ENCODE measurements around the gene AP2S1. TPM values are rescaled to one million over a fixed set of nuclear protein-coding genes. Genes with fewer than 3 reads are reported as not detected.
A peak's percentile ranks its signal among the peaks of the same experiment; 100 is the strongest.
"Not testable (repeated sequence)": the region's sequence is repeated elsewhere in the genome, so short reads cannot be mapped to it uniquely, and the experiment has no call there.

The AP2S1 gene
- total RNA-seq, 1 donor from 2014 or later = 120 TPM

DNA sequence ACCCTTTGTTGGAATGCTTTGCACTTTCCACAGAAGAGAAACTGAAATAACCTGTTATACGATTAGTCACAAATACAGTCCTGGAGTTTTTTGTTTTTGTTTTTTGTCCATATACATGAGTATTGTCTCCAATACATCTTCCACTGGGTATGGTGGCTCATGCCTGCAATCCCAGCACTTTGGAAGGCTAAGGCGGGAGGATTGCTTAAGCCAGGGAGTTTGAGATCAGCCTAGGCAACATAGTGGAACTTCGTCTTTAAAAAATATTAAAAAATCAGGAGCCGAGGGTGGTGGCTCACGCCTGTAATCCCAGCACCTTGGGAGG, 25.0 kb downstream of the AP2S1 start:
- FAIRE-seq = no peak
- H3K27me3 ChIP-seq (ENCODE audit: control insufficient read depth, insufficient read depth, low read length) = no peaks in the 10 kb centered on the region
- DNase-seq (ENCODE audit: low read depth) = peak; percentile 60
- TF ChIP-seq, protein P1, sequence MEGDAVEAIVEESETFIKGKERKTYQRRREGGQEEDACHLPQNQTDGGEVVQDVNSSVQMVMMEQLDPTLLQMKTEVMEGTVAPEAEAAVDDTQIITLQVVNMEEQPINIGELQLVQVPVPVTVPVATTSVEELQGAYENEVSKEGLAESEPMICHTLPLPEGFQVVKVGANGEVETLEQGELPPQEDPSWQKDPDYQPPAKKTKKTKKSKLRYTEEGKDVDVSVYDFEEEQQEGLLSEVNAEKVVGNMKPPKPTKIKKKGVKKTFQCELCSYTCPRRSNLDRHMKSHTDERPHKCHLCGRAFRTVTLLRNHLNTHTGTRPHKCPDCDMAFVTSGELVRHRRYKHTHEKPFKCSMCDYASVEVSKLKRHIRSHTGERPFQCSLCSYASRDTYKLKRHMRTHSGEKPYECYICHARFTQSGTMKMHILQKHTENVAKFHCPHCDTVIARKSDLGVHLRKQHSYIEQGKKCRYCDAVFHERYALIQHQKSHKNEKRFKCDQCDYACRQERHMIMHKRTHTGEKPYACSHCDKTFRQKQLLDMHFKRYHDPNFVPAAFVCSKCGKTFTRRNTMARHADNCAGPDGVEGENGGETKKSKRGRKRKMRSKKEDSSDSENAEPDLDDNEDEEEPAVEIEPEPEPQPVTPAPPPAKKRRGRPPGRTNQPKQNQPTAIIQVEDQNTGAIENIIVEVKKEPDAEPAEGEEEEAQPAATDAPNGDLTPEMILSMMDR (IDR thresholded peaks at IDR 0.05; ENCODE audit: insufficient read depth, low read length, severe bottlenecking) = no peak
- H3K36me3 ChIP-seq (ENCODE audit: control insufficient read depth, insufficient read depth, low read length) = no peaks in the 10 kb centered on the region
- no peak overlapping the region for H3K4me3 ChIP-seq (ENCODE audit: low read depth, low read length)

GRCh38 chr19:46824890-46825730, 25.5 kb downstream of the AP2S1 start:
- DNase-seq (ENCODE audit: low read depth) (no peak), FAIRE-seq (no peak)
- Histone ChIP-seq H3K27me3 (ENCODE audit: control insufficient read depth, insufficient read depth, low read length) (no peaks in the 10 kb centered on the region), H3K4me3 (ENCODE audit: low read depth, low read length) (no peak overlapping the region), H3K36me3 (ENCODE audit: control insufficient read depth, insufficient read depth, low read length) (no peaks in the 10 kb centered on the region)
- TF ChIP-seq, protein P1 (IDR thresholded peaks at IDR 0.05; ENCODE audit: insufficient read depth, low read length, severe bottlenecking) = no peak

DNA sequence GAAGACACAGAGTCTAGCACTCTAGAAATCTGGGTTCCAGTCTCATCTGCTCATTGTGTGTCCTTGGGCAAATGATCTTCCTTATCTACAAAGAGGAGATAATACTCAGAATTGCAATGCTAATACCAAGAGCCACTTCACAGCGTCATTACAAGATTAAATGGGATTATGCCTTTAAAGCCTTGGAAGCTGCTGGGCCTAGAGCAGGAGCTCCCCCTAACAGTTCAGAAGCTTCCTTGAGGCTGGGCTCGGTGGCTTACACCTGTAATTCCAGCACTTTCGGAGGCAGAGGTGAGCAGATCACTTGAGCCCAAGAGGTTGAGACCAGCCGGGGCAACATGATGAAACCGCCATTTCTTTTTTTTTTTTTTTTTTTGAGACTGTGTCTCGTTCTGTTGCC, 27.6 kb downstream of the AP2S1 start:
- DNase-seq (ENCODE audit: low read depth) (no peak), FAIRE-seq (no peak)
- Histone ChIP-seq H3K4me3 (ENCODE audit: low read depth, low read length) (no peak overlapping the region), H3K27me3 (ENCODE audit: control insufficient read depth, insufficient read depth, low read length) (no peaks in the 10 kb centered on the region), H3K36me3 (ENCODE audit: control insufficient read depth, insufficient read depth, low read length) (no peaks in the 10 kb centered on the region)
- TF ChIP-seq, protein P1 (IDR thresholded peaks at IDR 0.05; ENCODE audit: insufficient read depth, low read length, severe bottlenecking) = no peak

DNA sequence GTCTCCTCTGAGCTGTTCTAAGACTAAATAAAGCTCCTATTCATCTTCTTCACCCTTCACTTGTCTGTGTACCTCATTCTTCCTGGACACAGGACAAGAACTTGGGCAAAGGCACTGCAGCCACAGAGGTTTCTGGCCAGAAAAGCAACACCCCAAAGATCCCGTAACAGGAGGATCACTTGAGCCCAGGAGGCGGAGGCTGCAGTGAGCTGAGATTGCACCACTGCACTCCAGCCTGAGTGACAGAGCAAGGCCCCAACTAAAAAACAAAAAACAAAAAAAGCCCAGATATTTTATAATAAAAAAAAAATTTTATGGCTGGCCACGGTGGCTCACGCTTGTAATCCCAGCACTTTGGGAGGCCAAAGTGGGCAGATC, 28.2 kb downstream of the AP2S1 start:
- H3K36me3 ChIP-seq (ENCODE audit: control insufficient read depth, insufficient read depth, low read length); H3K4me3 ChIP-seq (ENCODE audit: low read depth, low read length); FAIRE-seq; H3K27me3 ChIP-seq (ENCODE audit: control insufficient read depth, insufficient read depth, low read length); DNase-seq (ENCODE audit: low read depth): not testable (repeated sequence)

DNA sequence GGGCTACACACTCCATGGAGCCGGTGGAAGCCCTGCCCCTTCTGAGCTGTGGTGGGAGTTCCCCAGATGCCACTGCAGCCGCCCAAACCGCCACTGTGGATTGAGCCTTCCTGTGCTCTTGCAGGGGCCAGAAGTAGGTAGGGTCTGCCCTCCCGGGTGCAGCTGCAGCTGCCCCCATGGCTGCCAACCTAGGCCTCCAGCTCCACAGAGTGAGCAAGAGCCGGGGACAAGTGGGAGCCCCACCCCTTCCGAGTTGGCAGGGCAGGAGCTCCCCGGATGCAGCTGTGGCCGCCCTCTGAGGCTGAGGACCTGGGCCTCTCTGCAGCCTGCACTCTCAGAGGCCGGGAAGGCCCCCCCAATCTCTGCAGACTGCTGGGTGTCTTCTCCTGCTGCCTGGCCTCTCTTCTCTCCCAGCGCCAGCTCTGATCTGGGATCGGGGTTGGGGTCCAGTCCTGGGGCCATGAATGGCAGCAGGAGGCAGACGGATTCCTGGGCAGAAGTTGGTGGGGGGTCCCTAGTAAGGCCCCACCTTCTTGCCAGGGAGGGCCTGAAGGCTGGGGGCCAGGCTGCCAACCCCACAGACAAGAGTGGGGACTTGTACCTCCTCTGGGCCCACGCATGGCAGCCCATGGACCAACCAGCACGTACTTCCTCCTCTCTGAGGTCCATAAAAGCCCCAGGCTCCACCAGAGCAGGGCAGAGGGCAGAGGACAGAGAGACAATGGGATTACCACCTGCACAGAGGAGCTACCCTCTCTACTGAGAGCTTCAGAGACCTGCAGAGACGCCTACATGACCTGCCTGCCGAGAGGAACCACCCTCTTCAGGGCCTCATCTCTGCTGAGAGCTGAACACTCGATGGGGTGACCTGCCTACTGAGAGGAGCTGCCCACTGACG, 28.9 kb downstream of the AP2S1 start:
- TF ChIP-seq, protein P1 (IDR thresholded peaks at IDR 0.05; ENCODE audit: insufficient read depth, low read length, severe bottlenecking) = no peak
- DNase-seq (ENCODE audit: low read depth) = no peak
- Histone ChIP-seq H3K4me3 (ENCODE audit: low read depth, low read length) (no peak overlapping the region), H3K36me3 (ENCODE audit: control insufficient read depth, insufficient read depth, low read length) (no peaks in the 10 kb centered on the region), H3K27me3 (ENCODE audit: control insufficient read depth, insufficient read depth, low read length) (no peaks in the 10 kb centered on the region)
- no peak for FAIRE-seq

DNA sequence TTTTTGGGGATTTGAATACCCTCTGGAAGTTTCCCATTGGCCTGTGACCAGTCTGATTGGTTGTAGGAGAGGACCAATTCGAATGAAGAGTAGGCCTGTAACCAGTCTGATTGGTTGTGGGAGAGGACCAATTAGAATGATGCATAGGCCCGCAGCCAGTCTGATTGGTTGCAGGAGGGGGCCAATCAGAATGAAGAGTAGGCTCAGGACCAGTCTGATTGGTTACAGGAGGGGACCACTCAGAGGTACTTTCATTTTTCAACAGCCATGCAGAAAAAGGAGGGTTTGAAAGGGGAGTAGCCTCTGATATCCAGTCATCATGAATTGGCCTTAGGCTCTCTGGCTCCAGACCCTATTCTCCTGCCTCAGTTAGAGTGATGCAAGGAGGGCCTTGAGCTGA, 31.8 kb downstream of the AP2S1 start:
- H3K36me3 ChIP-seq (ENCODE audit: control insufficient read depth, insufficient read depth, low read length) = no peaks in the 10 kb centered on the region
- no peak for FAIRE-seq
- no peaks in the 10 kb centered on the region for H3K27me3 ChIP-seq (ENCODE audit: control insufficient read depth, insufficient read depth, low read length)
- no peak overlapping the region for H3K4me3 ChIP-seq (ENCODE audit: low read depth, low read length)
- TF ChIP-seq, protein P1 (IDR thresholded peaks at IDR 0.05; ENCODE audit: insufficient read depth, low read length, severe bottlenecking) = no peak
- DNase-seq (ENCODE audit: low read depth) = no peak
